Muscle layer of colon (tissue), 2 donors: ENCODE data around the gene EXOC1L.

Experiments
- H3K27ac ChIP-seq: one replicate; pipeline ENCODE4 v1.7.0; 2013; ENCODE audit warnings: low read depth, mild to moderate bottlenecking, low read length, moderate library complexity
- H3K27me3 ChIP-seq, 2 donors: one replicate each; pipeline ENCODE4 v1.7.0; 2013; ENCODE audit warnings: low read length in 2 of 2, mild to moderate bottlenecking in 2 of 2; ENCODE audit not compliant: insufficient read depth in 2 of 2, control insufficient read depth in 1 of 2
- H3K36me3 ChIP-seq: one replicate; pipeline ENCODE4 v1.7.0; 2013; ENCODE audit warnings: mild to moderate bottlenecking, low read length; ENCODE audit not compliant: insufficient read depth
- H3K4me1 ChIP-seq: one replicate; pipeline ENCODE4 v1.7.0; 2013; ENCODE audit warnings: mild to moderate bottlenecking, low read length; ENCODE audit not compliant: insufficient read depth
- H3K4me3 ChIP-seq, 2 donors: one replicate each; pipeline ENCODE4 v1.7.0; 2013; ENCODE audit warnings: low read length in 2 of 2, low read depth in 1 of 2, mild to moderate bottlenecking in 1 of 2, moderate library complexity in 1 of 2
- H3K9ac ChIP-seq: one replicate; pipeline ENCODE4 v1.7.0; 2013; ENCODE audit warnings: low read length
- H3K9me3 ChIP-seq: one replicate; pipeline ENCODE4 v1.7.0; 2013; ENCODE audit warnings: mild to moderate bottlenecking, low read length
- donor health status: abdominal sarcoma.
- donor health status: Adenocarcinoma of cecum.

The EXOC1L gene

GRCh38 chr4:55884093-55884850 lies 64.7 kb downstream of the EXOC1L start:
- Histone ChIP-seq H3K4me3 (no peak overlapping the region), H3K27ac (no peak overlapping the region), H3K27me3 (no peaks in the 10 kb centered on the region), H3K9me3 (no peaks in the 10 kb centered on the region), H3K4me1 (no peaks in the 10 kb centered on the region), H3K9ac (no peak overlapping the region), H3K36me3 (peaks cover 21% of the 10 kb centered on the region)

DNA sequence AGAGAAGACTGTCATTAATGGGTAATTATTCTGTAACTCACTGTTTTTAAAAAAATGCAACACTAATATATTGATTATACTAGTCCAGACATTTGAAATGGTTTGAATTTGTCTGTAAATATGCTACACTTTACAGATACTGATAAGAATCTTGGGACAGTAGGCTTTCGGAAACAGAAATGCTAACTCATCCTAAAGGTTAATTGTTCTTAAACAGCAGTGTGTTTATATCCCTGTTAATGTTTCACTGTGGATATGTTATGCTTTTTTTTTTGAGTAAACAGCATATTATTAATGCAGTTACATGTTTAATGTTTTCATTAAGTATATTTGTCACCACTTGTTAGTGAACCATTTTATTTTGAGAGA lies 65.2 kb downstream of the EXOC1L start:
- Histone ChIP-seq H3K4me1 (no peaks in the 10 kb centered on the region), H3K9me3 (no peaks in the 10 kb centered on the region), H3K27ac (no peak overlapping the region), H3K4me3 (no peak overlapping the region), H3K9ac (no peak overlapping the region), H3K27me3 (no peaks in the 10 kb centered on the region), H3K36me3 (peaks cover 24% of the 10 kb centered on the region)
